T-helper 1 cell treated with Interleukin-12 subunit alpha and Interleukin-12 subunit beta and Interleukin-4 antibody, amounts not matched to agents 30 ng/mL and 1 ng/mL, for 36 hours (primary cell): ENCODE data around the gene ADAMTSL1. TPM values are rescaled to one million over a fixed set of nuclear protein-coding genes. Genes with fewer than 3 reads are reported as not detected.

Experiments used
- intact Hi-C: fragments of 100-400 bp; cut with micrococcal nuclease; formaldehyde crosslinking; loops from one replicate; pipeline ENCODE4 v1.15.1; 2024
- total RNA-seq: library from RNA; stranded (reverse); gene quantifications from 2 replicates; pipeline ENCODE4 v1.2.3, GENCODE V29; 2022

Gene ADAMTSL1
- total RNA-seq, 1 donor from 2014 or later: not detected

DNA sequence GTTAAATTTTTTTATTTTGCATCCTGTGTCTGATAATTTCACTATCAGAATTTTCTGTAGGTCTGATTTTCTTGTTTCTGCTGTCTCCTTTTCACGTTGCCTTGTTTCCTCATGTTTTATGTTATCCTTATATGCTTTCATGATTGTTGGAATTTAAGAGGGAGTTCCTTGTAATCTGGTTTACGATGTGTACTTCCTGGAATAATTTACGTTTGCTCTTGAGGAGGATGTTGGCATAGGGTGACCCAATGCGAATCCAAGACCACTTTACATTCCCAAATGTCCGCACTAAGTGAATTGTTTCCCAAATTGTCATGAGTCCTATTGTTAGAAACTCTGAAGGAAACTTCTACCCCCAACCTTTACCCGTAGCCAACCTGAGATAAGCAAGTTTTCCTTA is 80.3 kb downstream of the ADAMTSL1 start:
- intact Hi-C loops: no loop called here

DNA sequence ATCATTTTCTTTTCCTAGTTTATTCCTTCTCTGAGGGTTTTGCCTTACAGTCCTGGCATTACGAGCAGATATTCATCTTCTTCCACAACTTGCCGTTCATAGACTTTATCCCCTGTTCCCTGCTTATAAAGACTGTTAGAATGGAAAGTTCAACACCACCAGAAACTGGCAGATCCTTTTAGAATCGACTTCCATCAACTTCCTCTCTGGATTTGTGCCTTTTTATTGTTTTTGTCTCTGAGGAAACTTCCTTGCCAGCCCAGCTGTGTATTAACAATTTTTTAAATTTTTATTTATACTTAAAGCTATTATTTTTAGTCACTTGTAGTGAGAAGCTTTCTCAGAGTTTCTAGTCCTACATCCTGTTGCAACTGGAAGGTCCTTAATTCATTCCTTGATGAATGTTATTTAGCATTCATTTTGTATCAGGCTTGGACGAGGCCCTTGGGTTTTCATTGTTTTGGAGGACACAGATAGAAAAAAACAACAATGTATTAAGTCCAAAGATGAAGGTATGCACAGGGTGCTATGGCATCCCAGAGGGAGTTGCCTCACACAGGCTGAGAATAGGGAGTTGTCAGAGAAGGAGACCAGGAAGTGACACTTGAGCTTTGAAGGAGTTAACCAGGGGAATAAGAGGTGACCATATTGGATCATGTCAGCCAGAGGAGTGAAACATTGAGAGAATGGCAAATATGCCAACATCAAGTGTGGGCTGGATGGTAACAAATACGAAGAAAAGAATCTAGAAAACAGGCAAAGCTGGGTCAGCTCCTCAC is 81.3 kb downstream of the ADAMTSL1 start:
- intact Hi-C loops: no loop called here

DNA sequence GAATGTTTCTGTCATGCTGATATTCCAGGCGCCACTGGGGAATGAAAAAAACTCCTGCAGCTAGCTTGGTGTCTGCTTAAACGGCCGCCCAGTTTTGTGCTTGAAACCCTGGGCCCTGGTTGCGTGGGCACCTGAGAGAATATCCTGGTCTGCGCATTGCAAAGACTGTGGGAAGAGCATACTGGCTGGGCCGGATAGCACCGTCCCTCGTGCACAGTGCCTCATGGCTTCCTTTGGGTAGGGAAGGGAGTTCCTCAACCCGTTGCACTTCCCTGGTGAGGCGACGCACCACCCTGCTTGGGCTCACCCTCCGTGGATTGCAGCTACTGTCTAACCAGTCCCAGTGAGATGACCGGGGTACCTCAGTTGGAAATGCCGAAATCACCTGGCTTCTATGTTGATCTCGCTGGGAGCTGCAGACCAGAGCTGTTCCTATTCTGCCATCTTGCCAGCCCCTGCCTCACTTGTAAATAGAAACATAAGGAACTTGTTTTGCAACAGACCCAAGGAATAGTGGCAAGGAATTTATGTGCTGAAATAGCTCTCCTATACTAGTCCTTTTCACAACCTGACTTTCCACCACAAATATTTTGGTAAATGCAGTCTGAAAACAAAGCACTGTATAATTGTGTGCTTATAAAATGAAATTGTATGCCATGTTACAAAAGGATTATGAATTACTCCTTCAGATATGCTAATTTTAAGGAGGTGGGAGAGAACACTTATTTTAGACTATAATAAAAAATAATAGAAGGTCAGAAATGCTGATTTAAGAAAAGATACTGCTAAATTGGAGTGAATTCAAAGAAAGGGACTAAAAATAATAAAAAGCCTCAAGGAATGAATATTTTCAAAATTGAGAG is 90.3 kb downstream of the ADAMTSL1 start:
- intact Hi-C loops: no loop called here

DNA sequence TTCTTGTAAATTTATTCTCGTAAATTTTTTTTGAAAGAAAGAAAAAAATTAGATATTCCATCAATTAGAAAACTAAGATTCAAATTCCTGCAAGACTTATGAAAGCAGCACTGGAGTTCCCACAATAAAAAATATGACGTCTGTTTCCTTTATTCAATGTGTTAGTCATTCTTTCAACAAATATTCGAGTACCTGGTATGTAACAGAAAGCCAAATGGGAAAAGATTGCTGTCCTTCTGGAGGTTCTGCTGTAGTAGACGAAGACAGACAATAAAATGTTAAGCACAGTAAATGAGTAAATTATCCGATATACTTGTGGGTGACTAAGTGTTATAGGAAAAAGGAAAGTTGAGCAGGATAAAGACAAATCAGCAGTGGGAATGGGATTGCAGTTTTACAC is 92.2 kb downstream of the ADAMTSL1 start:
- intact Hi-C loops: no loop called here

DNA sequence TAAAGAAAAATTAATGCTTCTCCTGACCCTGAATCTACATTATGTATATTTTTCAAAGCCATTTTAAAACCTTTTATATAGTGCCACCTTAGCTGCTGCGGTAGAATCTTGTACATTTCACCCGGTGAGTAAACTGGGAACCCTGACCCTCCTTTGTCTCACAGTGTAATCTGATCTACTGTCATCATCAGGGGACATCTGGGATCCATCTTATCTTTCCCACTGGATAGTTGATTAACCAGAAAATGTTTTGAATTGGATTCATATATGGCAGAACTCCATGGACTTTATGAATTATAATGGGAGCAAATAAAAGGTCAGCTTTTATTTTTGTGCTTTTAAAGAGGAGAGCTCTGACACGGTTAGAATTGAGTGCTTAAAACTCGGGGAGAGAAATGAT is 95.0 kb downstream of the ADAMTSL1 start:
- intact Hi-C loops: no loop called here

DNA sequence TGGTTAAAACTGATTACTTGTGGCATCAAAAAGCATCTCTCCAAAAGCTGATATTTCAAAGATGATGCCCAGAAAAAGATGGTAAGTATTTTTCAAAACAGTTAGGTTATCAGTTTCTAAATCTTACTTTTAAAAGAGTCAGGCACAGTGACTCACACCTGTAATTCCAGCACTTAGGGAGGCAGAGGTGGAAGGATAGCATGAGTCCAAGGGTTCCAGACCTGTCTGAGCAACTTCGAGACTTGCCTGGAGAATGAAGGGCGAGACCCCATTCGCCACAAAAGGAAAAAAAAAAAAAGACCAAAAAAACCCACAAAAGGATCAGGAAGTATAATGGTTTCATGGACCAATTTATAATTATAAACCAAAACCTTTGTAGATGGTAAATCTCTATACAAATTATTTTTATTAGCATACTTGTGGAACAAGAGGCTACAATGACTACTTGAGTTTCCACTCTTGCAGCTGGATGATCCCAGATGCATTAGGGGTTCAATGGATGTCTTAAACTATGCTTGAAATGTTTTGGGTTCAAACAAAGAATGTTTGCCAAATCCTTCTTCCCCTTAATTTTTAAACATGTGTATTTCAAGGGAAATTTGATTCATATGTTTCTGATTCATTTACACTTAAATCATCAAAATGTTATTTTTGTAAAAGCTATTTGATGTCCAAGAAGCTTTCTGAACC is 96.1 kb downstream of the ADAMTSL1 start:
- intact Hi-C loops: no loop called here

DNA sequence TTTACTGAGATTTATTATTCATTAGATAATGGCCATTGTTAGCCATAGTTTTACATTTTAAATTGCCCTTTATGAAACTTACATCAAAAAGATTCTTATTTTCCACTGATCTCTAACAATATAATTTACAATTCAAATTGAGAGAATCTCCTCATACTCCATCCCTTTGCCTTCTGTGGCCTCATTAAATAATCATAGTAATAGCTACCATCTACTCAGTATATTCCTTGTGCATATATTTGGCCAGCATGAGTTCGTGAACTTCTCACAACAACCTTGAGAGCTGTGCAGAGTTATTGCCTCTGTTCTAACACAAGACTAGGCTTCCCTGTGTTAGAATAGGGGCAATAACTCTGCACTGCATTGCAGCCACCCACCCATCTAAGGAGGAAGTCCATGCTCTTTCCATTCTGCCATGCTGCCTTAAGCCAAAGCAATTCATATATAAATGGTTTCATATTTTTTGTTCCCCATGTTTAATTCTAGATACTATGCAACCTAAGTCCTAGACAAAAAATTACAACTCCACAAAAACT is 99.1 kb downstream of the ADAMTSL1 start:
- intact Hi-C loops: no loop called here

DNA sequence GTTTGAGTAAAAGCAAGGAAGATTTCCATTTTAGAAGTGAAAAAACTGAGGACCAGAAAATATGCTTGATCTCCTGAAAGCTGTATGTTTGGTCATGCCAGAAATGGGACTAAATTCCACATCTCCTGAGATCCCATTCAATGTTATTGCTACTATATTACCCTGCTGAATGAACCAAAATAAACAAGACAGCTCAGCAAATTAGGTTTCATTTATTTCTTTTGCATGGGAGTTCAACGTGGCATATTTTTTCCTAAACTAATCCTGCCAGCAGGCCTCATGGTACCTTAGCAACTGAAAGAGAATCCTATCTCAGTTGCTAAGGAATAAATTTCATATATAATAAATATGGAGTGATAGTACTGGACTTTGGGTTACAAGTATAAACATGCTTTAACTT is 101.7 kb downstream of the ADAMTSL1 start:
- intact Hi-C loops: no loop called here

DNA sequence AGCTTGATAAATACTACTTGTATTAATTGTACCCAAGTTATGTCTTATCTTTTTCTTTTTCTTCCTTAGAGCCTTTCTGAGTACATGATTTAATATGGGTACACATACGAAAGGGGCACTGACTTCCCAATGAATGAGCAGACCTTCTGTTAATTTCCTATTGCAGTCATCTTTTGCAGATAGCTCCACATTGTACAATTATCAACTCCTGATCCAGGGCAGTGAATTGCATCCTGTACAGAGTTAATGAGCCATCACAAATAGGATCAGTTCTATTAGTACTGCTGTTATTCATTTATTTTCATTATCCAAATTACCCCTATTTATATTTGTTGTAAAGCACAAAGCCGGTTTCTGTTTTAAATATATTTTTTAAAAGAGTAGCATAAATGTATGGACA is 105.6 kb downstream of the ADAMTSL1 start:
- intact Hi-C loops: no loop called here

DNA sequence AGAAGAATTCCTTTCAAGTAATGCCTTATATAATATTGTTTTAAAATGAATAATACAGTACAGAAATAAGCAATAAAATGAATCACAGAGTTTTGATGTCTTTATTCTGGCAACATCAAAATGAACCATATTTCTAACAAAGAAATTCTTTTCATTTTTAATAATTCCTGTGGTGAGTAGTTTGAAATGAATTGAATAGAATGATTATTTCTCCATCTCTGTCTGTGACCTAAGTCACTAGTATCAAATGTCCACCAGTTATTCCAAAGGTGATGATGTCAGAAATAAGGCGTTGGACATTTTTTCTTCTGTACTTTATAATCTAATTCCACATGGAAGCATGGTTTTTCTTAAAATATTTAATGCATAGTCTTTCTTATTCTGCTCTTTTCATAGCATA is 106.2 kb downstream of the ADAMTSL1 start:
- intact Hi-C loops: no loop called here

DNA sequence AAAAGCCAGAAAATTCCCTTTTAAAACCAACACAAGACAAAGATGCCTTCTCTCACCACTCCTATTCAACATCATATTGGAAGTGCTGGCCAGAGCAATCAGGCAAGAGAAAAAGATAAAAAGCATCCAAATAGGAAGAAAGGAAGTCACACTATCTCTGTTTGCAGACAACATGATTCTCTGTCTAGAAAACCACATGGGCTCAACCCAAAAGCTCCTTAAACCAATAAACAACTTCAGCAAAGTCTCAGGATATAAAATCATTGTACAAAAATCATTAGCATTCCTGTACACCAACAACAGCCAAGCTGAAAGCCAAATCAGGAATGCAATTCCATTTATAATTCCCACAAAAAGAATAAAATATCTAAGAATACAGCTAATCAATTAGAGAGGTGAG is 112.0 kb downstream of the ADAMTSL1 start:
- intact Hi-C loops: no loop called here

DNA sequence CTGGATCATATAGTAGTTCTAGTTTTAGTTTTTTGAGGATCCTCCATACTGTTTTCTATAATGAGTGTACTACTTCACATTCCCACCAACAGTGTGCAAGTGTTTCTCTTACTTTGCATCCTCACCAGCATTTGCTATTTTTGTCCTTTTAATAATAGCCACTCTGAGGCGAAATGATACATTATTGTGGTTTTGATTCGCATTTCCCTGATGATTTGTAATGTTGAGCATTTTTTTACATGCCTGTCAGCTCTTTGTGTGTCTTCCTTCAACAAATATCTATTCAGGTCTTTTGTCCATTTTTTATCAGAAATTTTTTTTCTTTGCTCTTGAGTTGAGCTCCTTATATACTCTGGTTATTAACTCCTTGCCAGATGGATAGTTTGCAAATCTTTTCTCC is 114.0 kb downstream of the ADAMTSL1 start:
- intact Hi-C loops: no loop called here

DNA sequence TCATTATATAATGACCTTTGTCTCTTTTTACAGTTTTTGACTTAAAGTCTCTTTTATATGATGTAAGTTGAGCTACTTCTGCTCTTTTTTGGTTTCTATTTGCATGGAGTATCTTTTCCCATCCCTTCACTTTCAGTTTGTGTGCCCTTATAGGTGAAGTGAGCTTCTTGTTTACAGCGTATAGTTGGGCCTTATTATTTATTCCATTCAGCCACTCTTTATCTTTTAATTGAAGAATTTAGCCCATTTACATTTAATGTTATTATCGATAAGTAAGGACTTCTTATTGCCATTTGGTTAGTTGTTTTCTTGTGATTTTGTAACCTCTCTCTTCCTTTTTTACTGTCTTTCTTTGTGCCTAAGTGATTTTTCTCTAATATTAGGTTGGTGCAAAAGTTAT is 117.3 kb downstream of the ADAMTSL1 start:
- intact Hi-C loops: no loop called here

DNA sequence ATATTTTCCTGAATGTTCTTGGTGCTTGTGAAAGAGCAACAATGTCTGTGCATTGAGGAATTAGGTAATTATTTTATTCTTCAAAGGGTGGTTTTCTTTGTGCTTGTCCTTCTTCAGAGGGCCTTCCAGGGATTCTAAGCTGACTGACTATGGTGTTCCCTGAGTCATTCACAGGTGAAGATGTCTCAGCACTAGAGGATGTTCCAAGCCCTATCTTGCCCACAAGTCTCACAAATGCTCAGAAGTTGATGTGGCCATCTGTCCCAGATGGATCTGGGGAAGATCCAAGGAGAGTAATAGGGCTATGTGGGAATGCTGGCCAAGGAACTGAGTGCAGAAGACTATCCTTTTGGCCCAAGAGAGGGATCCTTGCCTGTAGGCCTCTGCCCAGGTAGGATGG is 120.9 kb downstream of the ADAMTSL1 start:
- intact Hi-C loops: no loop called here

DNA sequence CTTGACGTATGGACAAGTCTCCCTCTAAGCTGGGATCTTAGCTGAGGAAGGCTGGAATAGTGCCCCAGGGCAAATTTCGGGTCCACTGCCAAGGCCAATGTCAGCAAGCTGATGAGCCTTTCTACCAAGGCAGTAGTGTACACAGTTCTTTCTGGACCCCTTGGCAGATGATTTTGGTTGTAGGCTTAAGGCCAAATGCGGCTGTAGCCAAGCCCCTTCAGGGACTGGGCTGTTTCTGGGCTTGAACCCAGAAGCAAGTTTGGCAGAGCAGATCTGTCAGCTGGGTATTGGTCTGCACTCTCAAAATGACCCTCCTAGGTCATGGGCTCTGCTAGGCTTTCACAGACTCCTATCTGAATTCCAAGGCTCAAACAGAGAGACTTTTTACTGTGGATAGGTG is 121.6 kb downstream of the ADAMTSL1 start:
- intact Hi-C loops: no loop called here

DNA sequence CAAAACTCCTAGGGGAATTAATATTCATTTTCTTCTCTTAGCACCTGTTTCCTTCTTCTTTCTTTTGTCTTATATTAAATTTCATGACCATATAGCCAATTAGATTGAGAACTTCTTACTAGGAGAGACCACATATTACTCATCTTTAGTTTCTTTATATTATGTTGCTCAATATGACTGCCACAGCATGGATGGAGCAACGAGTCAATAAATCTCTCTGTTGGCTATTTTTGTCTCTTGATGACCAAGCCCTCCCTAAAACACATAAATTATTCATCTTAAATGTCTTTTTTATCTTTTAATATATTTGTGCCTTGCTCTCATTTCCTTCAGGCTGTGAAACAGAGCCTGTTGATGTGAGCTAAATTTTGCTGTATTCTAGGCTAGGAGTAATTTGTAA is 123.0 kb downstream of the ADAMTSL1 start:
- intact Hi-C loops: no loop called here

DNA sequence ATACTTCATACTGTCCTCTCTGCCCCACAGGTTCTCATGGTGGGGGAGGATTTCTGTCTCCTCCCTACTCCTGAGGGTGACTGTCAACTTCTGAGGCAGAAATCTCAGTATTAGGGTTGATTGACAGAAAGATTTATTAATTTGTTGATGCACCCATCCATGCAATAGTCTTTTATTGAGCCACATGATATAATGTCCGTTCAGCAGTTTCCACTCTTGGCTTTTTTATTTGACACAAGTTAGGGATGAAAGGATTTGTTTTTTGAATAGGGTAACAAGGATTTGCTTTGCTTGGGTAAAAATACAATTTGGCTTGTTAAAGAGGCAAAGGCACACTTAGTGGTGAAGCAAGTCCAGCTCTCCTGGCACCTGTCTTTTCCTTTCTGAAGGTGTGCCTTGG is 125.0 kb downstream of the ADAMTSL1 start:
- intact Hi-C loops: no loop called here

DNA sequence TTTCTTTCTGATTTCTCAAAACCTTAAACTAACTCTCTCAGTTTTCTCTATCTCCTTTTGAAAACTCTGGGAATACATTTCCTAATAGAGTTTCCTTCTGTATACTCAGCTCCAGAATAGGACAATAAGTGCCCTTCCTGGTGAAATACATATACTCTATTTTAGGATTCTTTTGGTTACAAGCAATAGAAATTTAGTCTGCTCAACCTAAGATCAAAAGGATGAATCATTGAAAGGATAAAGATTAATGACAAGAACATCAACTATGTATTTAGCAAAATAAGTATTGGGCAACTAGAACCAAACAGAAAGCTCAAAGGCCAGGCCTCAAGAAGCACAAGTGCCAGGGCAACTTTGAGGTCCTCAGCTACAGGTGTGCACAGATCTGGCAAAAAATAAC is 127.1 kb downstream of the ADAMTSL1 start:
- intact Hi-C loops: no loop called here

DNA sequence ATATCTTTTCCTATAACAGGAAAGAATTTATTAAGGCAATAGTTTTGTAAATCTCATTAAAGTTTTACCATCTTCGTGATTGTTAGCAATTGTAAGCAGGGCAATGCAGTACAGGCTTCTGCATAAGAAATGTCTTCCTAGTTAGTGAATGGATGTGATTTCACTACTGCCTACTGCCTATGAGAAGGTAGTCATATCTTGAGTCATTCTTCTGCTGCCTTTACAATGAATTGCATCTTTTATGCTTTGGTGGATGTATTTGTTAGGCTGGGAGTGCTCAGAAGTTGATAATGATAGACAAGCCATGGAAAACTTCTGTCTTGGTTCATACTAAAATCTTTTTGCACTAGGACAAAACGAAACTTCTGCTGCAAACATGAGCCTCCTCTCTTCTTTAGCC is 128.0 kb downstream of the ADAMTSL1 start:
- intact Hi-C loops: no loop called here

DNA sequence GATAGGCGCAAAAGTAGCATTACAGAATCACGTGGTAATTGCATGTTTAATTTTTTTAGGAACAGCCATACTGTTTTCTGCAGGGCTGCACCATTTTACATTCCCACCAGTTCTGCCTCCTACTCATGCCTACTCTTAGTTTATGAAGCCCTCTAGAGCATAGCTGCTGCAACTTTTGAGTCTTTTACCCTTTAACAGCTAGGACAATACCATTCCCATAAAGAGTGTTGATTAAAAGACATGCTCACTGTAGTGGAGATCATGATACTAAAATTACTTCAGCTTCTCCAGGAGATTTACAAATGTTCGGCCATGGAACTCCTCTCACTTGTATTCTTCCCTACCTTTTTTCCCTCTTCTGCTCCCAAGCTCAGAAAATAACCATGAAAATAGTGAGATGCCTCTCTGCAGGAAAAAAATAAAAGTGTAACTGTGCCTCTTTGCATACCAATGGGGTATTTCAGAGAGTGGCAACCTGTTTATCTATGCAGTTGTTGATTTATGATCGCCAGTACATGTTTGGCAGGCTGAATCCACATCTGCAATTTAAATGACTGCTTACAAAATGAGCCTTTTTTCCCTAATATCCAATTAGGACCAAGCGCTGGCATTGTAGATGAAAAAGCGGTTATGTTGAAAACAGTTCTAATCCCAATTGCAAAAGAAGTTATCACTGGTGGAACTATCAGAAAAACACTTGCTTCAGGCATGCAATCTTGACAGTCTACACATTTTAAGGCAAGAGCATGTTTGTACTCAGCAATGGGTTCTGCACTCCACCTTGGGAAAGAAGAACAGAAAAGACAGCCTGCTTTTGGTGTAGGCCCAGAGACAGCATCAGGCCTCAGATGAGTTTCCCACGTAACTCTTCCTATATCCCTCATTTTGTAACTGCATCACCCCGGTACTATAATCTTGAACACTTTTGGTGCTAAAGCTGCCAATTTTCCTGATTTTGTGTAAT is 131.1 kb downstream of the ADAMTSL1 start:
- intact Hi-C loops: no loop called here

DNA sequence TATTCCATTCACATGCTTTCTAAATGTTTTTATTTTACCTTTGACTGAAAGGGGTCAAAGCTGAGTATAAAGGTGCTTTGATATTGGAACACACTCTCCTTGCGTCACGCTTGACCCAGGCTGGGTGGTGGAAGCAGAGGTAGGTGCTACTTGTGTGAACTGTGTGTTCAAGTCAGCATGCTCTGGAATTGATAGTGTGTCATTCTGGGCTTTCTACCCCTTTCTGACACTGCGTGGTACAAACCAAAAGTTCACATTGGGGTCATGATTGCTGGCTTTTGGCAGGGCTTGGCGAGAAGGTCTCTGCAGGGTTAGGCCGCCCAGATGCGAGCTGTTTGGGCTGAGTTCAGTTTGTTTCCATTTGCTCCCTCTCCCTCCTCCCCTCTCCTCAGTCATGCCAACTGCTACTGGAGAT is 131.8 kb downstream of the ADAMTSL1 start:
- intact Hi-C loops: no loop called here
